HUES48 (cell line): ENCODE results near the gene NR2C1.
"Not testable (repeated sequence)": the region's sequence is repeated elsewhere in the genome, so short reads cannot be mapped to it uniquely, and the experiment has no call there.

ENCODE experiments used
- H3K27ac ChIP-seq: one replicate; pipeline ENCODE4 v1.7.0; 2013; ENCODE audit warnings: low read depth, low read length, inconsistent platforms
- H3K27me3 ChIP-seq: 2 replicates; pipeline ENCODE4 v1.6.1; 2013; ENCODE audit warnings: mild to moderate bottlenecking, low read length; ENCODE audit not compliant: control insufficient read depth, insufficient read depth
- H3K36me3 ChIP-seq: 2 replicates; pipeline ENCODE4 v1.6.1; 2013; ENCODE audit warnings: low read length; ENCODE audit not compliant: control insufficient read depth, insufficient read depth
- H3K4me1 ChIP-seq: 2 replicates; pipeline ENCODE4 v1.6.1; 2013; ENCODE audit warnings: mild to moderate bottlenecking, low read length; ENCODE audit not compliant: control insufficient read depth, insufficient read depth
- H3K4me3 ChIP-seq: 2 replicates; pipeline ENCODE4 v1.5.1; 2013; ENCODE audit warnings: mild to moderate bottlenecking, low read depth, low read length
- H3K9ac ChIP-seq: 2 replicates; pipeline ENCODE4 v1.6.1; 2013; ENCODE audit warnings: mild to moderate bottlenecking, low read depth, low read length, moderate library complexity
- H3K9me3 ChIP-seq: 2 replicates; pipeline ENCODE4 v1.6.1; 2013; ENCODE audit warnings: low read length; ENCODE audit not compliant: control insufficient read depth, insufficient read depth

NR2C1 gene

DNA sequence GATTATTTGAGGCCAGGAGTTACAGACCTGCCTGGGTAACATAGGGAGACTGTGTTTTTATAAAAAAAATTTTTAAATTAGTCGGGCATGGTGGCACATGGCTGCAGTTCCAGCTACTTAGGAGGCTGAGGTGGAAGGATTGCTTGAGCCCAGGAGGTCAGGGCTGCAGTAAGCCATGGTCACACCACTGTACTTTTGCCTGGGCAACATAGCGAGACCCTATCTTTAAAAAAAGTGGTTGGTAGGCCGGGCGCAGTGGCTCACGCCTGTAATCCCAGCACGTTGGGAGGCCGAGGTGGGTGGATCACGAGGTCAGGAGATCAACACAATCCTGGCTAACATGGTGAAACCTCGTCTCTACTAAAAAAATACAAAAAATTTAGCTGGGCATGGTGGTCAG lies 88.3 kb downstream of the NR2C1 start:
- H3K27ac ChIP-seq, H3K27me3 ChIP-seq, H3K4me1 ChIP-seq: not testable (repeated sequence)

GRCh38 chr12:94983321-94983720 lies 90.1 kb downstream of the NR2C1 start:
- H3K27ac ChIP-seq: peak overlapping the region; percentile 43
- no peaks in the 10 kb centered on the region for H3K9me3 ChIP-seq
- peaks cover 9% of the 10 kb centered on the region for H3K4me1 ChIP-seq
- H3K4me3 ChIP-seq: no peak overlapping the region
- no peak overlapping the region for H3K9ac ChIP-seq
- H3K27me3 ChIP-seq: no peaks in the 10 kb centered on the region
- peaks cover 3% of the 10 kb centered on the region; the same call in 1 of the 2 replicates for H3K36me3 ChIP-seq

More for the DNA sequence above, 88.3 kb downstream of the NR2C1 start:
- not testable (repeated sequence) for H3K9ac ChIP-seq, H3K9me3 ChIP-seq, H3K4me3 ChIP-seq, H3K36me3 ChIP-seq

- H3K36me3 ChIP-seq: peaks cover 3% of the 10 kb centered on the region; the same call in 1 of the 2 replicates
- H3K4me3 ChIP-seq: no peak overlapping the region
- H3K9ac ChIP-seq: no peak overlapping the region
- H3K27me3 ChIP-seq: no peaks in the 10 kb centered on the region
- peaks cover 9% of the 10 kb centered on the region for H3K4me1 ChIP-seq
- no peak overlapping the region for H3K27ac ChIP-seq
- no peaks in the 10 kb centered on the region for H3K9me3 ChIP-seq
These were observed 91.0 kb downstream of the NR2C1 start for GRCh38 chr12:94982456-94982855.

GRCh38 chr12:94980577-94980976 lies 92.8 kb downstream of the NR2C1 start:
- Histone ChIP-seq H3K27me3 (no peaks in the 10 kb centered on the region), H3K27ac (no peak overlapping the region), H3K4me3 (no peak overlapping the region), H3K9ac (no peak overlapping the region), H3K36me3 (peaks cover 3% of the 10 kb centered on the region; the same call in 1 of the 2 replicates), H3K4me1 (peaks cover 9% of the 10 kb centered on the region), H3K9me3 (no peaks in the 10 kb centered on the region)

DNA sequence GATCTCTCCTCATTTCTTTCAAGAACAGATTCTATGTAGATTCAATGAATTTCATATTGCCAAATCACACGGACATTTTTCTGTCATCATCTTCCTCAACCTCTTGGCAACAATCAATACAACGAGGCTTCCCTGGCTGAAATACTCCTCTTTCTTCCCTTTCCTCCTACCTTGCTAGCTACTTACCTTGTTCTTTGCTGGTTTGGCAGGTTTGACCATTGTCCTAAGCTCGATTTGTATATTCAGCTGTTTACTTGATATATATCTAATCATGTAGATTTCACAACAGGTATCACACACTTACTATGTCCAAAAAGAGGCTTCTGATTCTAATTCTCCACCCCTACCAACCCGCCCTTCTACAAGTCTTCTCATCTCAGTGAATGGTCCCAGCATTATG lies 93.5 kb downstream of the NR2C1 start:
- Histone ChIP-seq H3K36me3 (peaks cover 3% of the 10 kb centered on the region; the same call in 1 of the 2 replicates), H3K9ac (no peak overlapping the region), H3K27ac (no peak overlapping the region), H3K4me3 (no peak overlapping the region), H3K9me3 (no peaks in the 10 kb centered on the region), H3K27me3 (no peaks in the 10 kb centered on the region), H3K4me1 (peaks cover 9% of the 10 kb centered on the region)

GRCh38 chr12:94977766-94978468 lies 95.5 kb downstream of the NR2C1 start:
- Histone ChIP-seq H3K9me3 (no peaks in the 10 kb centered on the region), H3K27ac (no peak overlapping the region), H3K27me3 (no peaks in the 10 kb centered on the region), H3K4me1 (no peaks in the 10 kb centered on the region), H3K36me3 (no peaks in the 10 kb centered on the region), H3K9ac (no peak overlapping the region), H3K4me3 (no peak overlapping the region)

GRCh38 chr12:94973221-94973620 lies 100.2 kb downstream of the NR2C1 start:
- no peak overlapping the region for H3K9ac ChIP-seq
- peaks cover 11% of the 10 kb centered on the region for H3K36me3 ChIP-seq
- H3K9me3 ChIP-seq: no peaks in the 10 kb centered on the region
- H3K4me3 ChIP-seq: no peak overlapping the region
- H3K27ac ChIP-seq: no peak overlapping the region
- no peaks in the 10 kb centered on the region for H3K4me1 ChIP-seq
- no peaks in the 10 kb centered on the region for H3K27me3 ChIP-seq

- Histone ChIP-seq H3K4me1 (no peaks in the 10 kb centered on the region), H3K27me3 (no peaks in the 10 kb centered on the region), H3K36me3 (peaks cover 11% of the 10 kb centered on the region), H3K27ac (no peak overlapping the region), H3K9ac (no peak overlapping the region), H3K9me3 (no peaks in the 10 kb centered on the region), H3K4me3 (no peak overlapping the region)
These were observed 100.6 kb downstream of the NR2C1 start for GRCh38 chr12:94972795-94973194.

- no peak overlapping the region for H3K4me3 ChIP-seq
- no peak overlapping the region for H3K27ac ChIP-seq
- no peak overlapping the region for H3K9ac ChIP-seq
- peaks cover 11% of the 10 kb centered on the region for H3K36me3 ChIP-seq
- H3K4me1 ChIP-seq: no peaks in the 10 kb centered on the region
- no peaks in the 10 kb centered on the region for H3K27me3 ChIP-seq
- H3K9me3 ChIP-seq: no peaks in the 10 kb centered on the region
These were observed 101.5 kb downstream of the NR2C1 start for GRCh38 chr12:94971923-94972322.

GRCh38 chr12:94970560-94970959 lies 102.9 kb downstream of the NR2C1 start:
- peaks cover 11% of the 10 kb centered on the region for H3K36me3 ChIP-seq
- no peak overlapping the region for H3K9ac ChIP-seq
- no peaks in the 10 kb centered on the region for H3K9me3 ChIP-seq
- H3K27me3 ChIP-seq: no peaks in the 10 kb centered on the region
- H3K4me1 ChIP-seq: no peaks in the 10 kb centered on the region
- H3K27ac ChIP-seq: no peak overlapping the region
- H3K4me3 ChIP-seq: no peak overlapping the region
